ENCODE results near the gene NUDT2. TPM values are rescaled to one million over a fixed set of nuclear protein-coding genes. Genes with fewer than 3 reads are reported as not detected.
"Not testable (repeated sequence)": the region's sequence is repeated elsewhere in the genome, so short reads cannot be mapped to it uniquely, and the experiment has no call there.

Gene NUDT2
- total and polyA plus RNA-seq, 12 donors = 14.4 to 28.9 (median 18.4) TPM

DNA sequence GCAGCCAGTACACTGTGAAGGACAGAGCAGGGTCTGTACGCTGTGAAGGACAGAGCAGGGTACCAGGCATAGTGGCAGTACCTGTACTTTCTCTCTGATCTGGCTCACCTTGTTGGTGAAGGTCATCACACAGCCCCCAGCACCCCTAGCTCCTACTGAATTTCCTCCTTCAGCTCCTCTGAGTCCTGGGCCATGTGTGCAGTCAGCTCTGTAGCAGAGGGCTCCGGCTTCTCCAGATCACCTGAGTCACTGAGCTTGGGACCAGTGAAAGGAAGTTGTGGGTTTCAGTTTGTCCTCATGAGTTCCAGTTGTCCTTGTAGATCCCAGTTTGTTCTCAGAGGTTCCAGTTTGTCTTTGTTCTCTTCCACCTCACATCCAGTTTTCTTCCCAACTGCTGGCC lies 5.5 kb downstream of the NUDT2 start:
- Histone ChIP-seq H3K27ac (peak overlapping the region in 4 of 10 donors; percentile 7 to 43 (median 22)), H3K4me3 (no peak overlapping the region), H3K27me3 (no peaks in the 10 kb centered on the region), H3K9me3 (no peaks in the 10 kb centered on the region), H3K36me3 (peaks cover 0 to 35% (median 8%) of the 10 kb centered on the region in 9 donors), H3K4me1 (peaks cover 0 to 51% (median 28%) of the 10 kb centered on the region in 9 donors)
- WGBS, 2 donors = 78 to 88% methylated on average over 2 of the region's 2 CpGs
- intact Hi-C loops (cut with DNase I) = loop anchor here in 9 of 10 donors (1.0 to 10.0 kb wide), 8 partner anchors 42 to 277 kb away; partner anchors contain the start of genes MYORG (in 2 of the 9) and RPP25L (in 1 of the 9)
- DNase-seq = no peak
- ATAC-seq = no peak
- TF ChIP-seq CTCF (IDR thresholded peaks at IDR 0.05) = no peak

GRCh38 chr9:34335376-34335775 lies 6.0 kb downstream of the NUDT2 start:
- intact Hi-C loops (cut with DNase I) = loop anchor here in 5 of 10 donors (2.0 to 10.0 kb wide), 4 partner anchors 43 to 269 kb away; no protein-coding TSS in a partner anchor
- WGBS, 2 donors = 88 to 91% methylated on average over 4 of the region's 4 CpGs
- Histone ChIP-seq H3K9me3 (no peaks in the 10 kb centered on the region), H3K27me3 (no peaks in the 10 kb centered on the region), H3K4me1 (peaks cover 0 to 46% (median 24%) of the 10 kb centered on the region in 9 donors), H3K4me3 (no peak overlapping the region), H3K27ac (peak overlapping the region in 1 of 10 donors; percentile 17), H3K36me3 (peaks cover 0 to 40% (median 10%) of the 10 kb centered on the region in 9 donors)
- DNase-seq (no peak), ATAC-seq (no peak)
- TF ChIP-seq CTCF (IDR thresholded peaks at IDR 0.05) = no peak

DNA sequence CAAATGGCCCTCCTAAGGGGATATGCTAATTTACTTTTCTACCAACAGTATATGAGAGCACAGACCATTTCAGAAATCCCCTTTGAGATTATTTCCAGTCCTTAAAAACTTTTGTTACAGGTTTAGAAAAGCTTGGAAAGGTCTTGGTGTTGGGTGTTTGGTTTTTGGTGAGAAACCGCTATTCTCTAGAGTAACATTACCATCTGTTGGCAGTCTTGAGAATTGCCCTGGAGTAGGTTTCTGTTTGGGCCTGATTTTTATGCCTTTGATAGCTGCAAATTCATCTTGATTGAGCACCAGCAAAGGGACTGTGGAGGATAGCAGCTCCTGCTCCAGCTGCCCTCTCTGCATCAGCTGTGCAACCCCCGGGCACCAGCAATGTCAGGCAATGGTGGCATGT lies 8.0 kb downstream of the NUDT2 start:
- peaks cover 0 to 59% (median 13%) of the 10 kb centered on the region in 9 donors for H3K36me3 ChIP-seq
- peaks cover 0 to 51% (median 17%) of the 10 kb centered on the region in 9 donors for H3K4me1 ChIP-seq
- ATAC-seq (no peak), DNase-seq (no peak)
- no peak for TF ChIP-seq CTCF (IDR thresholded peaks at IDR 0.05)
- no peaks in the 10 kb centered on the region for H3K9me3 ChIP-seq
- H3K4me3 ChIP-seq = no peak overlapping the region
- H3K27ac ChIP-seq = no peak overlapping the region
- intact Hi-C loops (cut with DNase I) = loop anchor here in 5 of 10 donors (10.0 kb wide), 3 partner anchors 167 to 267 kb away; no protein-coding TSS in a partner anchor
- no peaks in the 10 kb centered on the region for H3K27me3 ChIP-seq
- WGBS, 2 donors = 73 to 99% methylated on average over 2 of the region's 2 CpGs

GRCh38 chr9:34338079-34338478 lies 8.7 kb downstream of the NUDT2 start:
- peaks cover 0 to 49% (median 14%) of the 10 kb centered on the region in 9 donors for H3K4me1 ChIP-seq
- H3K9me3 ChIP-seq, H3K4me3 ChIP-seq, ATAC-seq, DNase-seq, H3K27me3 ChIP-seq: not testable (repeated sequence)
- peak overlapping the region in 1 of 10 donors; percentile 24 for H3K27ac ChIP-seq
- peaks cover 0 to 66% (median 13%) of the 10 kb centered on the region in 9 donors for H3K36me3 ChIP-seq
- intact Hi-C loops (cut with DNase I) = loop anchor here in 5 of 10 donors (10.0 kb wide), 3 partner anchors 167 to 267 kb away; no protein-coding TSS in a partner anchor

All from heart right ventricle (tissue), 16 donors.